ENCODE data around the gene PHYKPL. TPM values are rescaled to one million over a fixed set of nuclear protein-coding genes. Genes with fewer than 3 reads are reported as not detected.

PHYKPL gene
- total and polyA plus RNA-seq, 8 donors = 71.9 to 155 (median 133) TPM

DNA sequence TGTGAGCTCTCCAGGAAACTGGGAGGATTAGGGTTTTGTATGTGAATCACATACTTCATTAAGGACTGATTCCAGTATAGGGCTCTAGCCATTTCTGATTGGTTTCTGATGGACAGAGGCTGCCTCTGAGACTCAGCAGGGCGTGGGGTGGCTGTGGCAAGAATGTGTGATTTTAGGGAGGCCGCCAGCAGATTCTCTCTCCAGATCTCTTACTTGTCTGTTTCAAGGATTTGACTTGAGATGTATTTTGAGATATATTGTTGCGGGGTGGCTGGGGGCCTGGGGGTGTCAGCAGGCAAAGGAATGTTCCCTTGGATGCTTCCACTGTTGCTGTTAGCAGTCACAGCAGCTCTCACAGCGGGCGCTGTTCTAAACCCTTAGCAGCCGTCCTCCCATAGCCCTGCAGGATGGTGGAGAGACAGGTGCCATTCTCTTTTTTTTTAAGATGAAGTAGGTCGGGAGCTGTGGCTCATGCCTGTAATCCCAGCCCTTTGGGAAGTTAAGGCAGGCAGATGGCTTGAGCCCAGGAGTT, 36.3 kb downstream of the PHYKPL start:
- ATAC-seq = no peak
- intact Hi-C loops (cut with DNase I) = no loop called here
- TF ChIP-seq, protein P1, sequence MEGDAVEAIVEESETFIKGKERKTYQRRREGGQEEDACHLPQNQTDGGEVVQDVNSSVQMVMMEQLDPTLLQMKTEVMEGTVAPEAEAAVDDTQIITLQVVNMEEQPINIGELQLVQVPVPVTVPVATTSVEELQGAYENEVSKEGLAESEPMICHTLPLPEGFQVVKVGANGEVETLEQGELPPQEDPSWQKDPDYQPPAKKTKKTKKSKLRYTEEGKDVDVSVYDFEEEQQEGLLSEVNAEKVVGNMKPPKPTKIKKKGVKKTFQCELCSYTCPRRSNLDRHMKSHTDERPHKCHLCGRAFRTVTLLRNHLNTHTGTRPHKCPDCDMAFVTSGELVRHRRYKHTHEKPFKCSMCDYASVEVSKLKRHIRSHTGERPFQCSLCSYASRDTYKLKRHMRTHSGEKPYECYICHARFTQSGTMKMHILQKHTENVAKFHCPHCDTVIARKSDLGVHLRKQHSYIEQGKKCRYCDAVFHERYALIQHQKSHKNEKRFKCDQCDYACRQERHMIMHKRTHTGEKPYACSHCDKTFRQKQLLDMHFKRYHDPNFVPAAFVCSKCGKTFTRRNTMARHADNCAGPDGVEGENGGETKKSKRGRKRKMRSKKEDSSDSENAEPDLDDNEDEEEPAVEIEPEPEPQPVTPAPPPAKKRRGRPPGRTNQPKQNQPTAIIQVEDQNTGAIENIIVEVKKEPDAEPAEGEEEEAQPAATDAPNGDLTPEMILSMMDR (IDR thresholded peaks at IDR 0.05) = no peak

DNA sequence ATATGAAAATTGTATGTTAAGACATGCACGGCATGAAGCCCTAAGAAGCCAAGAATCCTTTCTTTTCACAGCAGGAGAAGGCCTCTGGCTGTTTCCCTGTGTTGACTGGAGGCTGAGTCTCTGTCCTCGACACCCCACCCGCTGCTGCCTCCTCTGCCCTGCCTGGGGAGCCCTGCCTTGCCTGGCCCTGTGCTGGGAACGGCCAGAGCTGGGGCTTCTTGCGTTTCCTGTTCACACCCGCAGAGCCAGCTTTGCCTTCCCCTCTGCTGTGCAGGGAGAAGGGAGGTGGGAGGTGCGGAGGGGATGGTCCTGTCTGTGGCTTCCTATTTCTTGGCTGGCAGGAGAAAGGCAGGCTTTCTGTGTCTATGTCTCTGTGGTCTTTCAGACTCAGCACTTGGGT, 38.6 kb downstream of the PHYKPL start:
- Histone ChIP-seq H3K4me1 (no peaks in the 10 kb centered on the region), H3K4me3 (no peak overlapping the region), H3K9me3 (no peaks in the 10 kb centered on the region), H3K36me3 (no peaks in the 10 kb centered on the region), H3K27ac (no peak overlapping the region), H3K27me3 (peaks cover 0 to 21% of the 10 kb centered on the region in 2 donors)
- DNase-seq (no peak), ATAC-seq (no peak)
- intact Hi-C loops (cut with DNase I) = no loop called here
- TF ChIP-seq, protein P1 (IDR thresholded peaks at IDR 0.05) = no peak

More for the DNA sequence above, 36.3 kb downstream of the PHYKPL start:
- H3K9me3 ChIP-seq = no peaks in the 10 kb centered on the region
- no peak overlapping the region for H3K27ac ChIP-seq
- no peaks in the 10 kb centered on the region for H3K36me3 ChIP-seq
- H3K4me1 ChIP-seq = peaks cover 0 to 1% of the 10 kb centered on the region in 2 donors
- no peak for DNase-seq
- H3K27me3 ChIP-seq = peaks cover 0 to 21% of the 10 kb centered on the region in 2 donors
- no peak overlapping the region for H3K4me3 ChIP-seq

DNA sequence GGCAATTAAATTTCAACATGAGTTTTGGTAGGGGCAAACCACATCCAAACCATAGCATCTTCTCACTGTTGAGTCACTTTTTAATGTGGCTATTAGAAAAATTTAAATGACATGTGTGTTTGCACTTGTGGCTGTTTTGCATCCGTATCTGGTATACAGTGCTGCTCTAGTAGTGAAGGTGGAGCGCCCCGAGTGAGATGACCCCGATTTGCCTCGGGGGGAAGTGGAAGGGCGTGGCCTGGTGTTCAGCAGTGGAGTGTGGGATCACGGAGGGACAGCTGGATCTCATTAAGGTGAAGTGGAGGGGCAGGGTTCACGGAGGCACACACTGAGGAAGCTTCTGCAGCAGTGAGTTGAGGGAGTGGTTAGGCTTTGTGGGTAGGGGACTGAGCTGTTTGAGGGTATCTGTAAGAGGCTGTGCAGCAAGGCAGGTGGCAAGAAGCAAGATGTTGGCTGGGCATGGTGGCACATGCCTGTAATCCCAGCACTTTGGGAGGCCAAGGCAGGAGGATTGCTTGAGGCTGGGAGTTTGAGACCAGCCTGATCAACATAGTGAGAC, 39.3 kb downstream of the PHYKPL start:
- Histone ChIP-seq H3K9me3 (no peaks in the 10 kb centered on the region), H3K4me3 (no peak overlapping the region), H3K36me3 (no peaks in the 10 kb centered on the region), H3K4me1 (no peaks in the 10 kb centered on the region), H3K27ac (no peak overlapping the region), H3K27me3 (peaks cover 0 to 21% of the 10 kb centered on the region in 2 donors)
- ATAC-seq (no peak), DNase-seq (no peak)
- intact Hi-C loops (cut with DNase I) = no loop called here
- TF ChIP-seq, protein P1 (IDR thresholded peaks at IDR 0.05) = no peak

DNA sequence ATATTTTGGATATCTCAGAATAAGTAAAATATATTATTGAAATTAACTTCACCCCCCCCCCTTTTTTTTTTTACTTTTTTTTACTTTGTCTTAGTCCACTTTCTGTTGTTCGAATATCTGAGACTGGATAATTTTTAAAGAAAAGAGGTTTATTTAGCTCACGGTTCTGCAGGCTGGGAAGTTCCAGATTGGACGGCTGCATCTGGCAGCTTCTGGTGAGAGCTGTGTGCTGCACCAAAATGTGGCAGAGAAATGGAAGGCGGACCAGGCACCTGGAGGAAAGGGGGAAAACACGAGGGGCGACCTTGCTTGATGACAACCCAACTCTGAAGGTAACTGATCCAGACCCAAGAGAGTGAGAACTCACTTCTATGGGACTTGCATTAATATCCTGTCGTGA, 39.8 kb downstream of the PHYKPL start:
- ATAC-seq (no peak), DNase-seq (no peak)
- TF ChIP-seq, protein P1 (IDR thresholded peaks at IDR 0.05) = no peak
- H3K4me3 ChIP-seq = no peak overlapping the region
- H3K27me3 ChIP-seq = peaks cover 0 to 21% of the 10 kb centered on the region in 2 donors
- H3K9me3 ChIP-seq = no peaks in the 10 kb centered on the region
- no peak overlapping the region for H3K27ac ChIP-seq
- no peaks in the 10 kb centered on the region for H3K4me1 ChIP-seq
- intact Hi-C loops (cut with DNase I) = no loop called here
- H3K36me3 ChIP-seq = no peaks in the 10 kb centered on the region

DNA sequence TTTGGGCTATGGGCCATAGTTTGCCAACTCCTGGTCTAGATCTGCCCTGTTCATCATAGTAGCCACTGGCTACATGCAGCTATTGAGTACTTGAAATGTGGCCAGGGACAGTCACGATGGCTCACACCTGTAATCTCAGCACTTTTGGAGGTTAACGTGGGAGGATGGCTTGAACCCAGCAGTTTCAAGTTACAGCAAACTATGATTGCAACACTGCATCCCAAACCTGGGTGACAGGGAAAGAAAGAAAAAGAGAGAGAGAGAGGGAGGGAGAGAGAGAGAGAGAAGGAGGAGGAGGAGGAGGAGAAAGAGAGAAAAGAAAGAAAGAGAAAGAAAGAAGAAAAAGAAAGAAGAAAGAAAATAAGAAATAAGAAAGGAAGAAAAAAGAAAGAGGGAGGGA, 40.4 kb downstream of the PHYKPL start:
- H3K27ac ChIP-seq = no peak overlapping the region
- intact Hi-C loops (cut with DNase I) = no loop called here
- H3K9me3 ChIP-seq = no peaks in the 10 kb centered on the region
- no peaks in the 10 kb centered on the region for H3K36me3 ChIP-seq
- H3K27me3 ChIP-seq = peaks cover 0 to 21% of the 10 kb centered on the region in 2 donors
- H3K4me3 ChIP-seq = no peak overlapping the region
- ATAC-seq (no peak), DNase-seq (no peak)
- TF ChIP-seq, protein P1 (IDR thresholded peaks at IDR 0.05) = no peak
- no peaks in the 10 kb centered on the region for H3K4me1 ChIP-seq
